ENCODE measurements around the gene RHOA.
"Not testable (repeated sequence)": the region's sequence is repeated elsewhere in the genome, so short reads cannot be mapped to it uniquely, and the experiment has no call there.

The RHOA gene

DNA sequence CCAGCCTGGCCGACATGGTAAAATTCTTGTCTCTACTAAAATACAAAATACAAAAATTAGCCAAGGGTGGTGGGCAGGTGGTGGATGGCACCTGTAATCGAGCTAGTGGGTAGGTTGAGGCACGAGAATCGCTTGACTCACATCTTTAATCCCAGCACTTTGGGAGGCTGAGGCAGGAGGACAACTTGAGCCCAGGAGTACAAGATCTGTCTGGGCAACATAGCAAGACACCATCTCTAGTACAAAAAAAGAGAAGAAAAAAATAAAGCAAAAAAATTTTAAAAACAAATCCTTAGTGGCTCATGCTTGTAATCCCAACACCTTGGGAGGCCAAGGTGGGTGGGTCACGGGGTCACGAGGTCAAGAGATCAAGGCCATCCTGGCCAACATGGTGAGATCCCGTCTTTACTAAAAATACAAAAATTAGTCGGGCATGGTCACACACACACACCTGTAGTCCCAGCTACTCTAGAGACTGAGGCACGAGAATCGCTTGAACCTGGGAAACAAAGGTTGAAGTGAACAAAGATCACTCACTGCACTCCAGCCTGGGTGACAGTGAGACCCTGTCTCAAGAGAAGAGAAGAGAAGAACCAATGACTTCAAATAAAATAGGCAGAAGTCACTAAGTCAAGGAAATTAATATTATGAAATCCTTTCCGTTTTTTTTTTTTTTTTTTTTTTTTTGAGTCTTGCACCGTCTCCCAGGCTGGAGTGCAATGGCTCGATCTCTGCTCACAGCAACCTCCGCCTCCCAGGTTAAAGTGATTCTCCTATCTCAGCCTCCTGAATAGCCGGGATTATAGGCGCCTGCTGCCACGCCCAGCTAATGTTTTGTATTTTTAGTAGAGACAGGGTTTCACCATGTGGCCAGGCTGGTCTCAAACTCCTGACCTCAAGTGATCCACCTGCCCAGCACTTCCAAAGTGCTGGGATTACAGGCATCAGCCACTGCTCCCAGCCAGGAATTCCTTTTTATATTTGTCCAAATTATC is 4.9 kb downstream of the RHOA start:
- no peak for DNase-seq (ENCODE audit: low spot score)
- POLR2A ChIA-PET (ENCODE audit: low non-redundant PET), result no interaction called here
- TF ChIP-seq, protein P1, sequence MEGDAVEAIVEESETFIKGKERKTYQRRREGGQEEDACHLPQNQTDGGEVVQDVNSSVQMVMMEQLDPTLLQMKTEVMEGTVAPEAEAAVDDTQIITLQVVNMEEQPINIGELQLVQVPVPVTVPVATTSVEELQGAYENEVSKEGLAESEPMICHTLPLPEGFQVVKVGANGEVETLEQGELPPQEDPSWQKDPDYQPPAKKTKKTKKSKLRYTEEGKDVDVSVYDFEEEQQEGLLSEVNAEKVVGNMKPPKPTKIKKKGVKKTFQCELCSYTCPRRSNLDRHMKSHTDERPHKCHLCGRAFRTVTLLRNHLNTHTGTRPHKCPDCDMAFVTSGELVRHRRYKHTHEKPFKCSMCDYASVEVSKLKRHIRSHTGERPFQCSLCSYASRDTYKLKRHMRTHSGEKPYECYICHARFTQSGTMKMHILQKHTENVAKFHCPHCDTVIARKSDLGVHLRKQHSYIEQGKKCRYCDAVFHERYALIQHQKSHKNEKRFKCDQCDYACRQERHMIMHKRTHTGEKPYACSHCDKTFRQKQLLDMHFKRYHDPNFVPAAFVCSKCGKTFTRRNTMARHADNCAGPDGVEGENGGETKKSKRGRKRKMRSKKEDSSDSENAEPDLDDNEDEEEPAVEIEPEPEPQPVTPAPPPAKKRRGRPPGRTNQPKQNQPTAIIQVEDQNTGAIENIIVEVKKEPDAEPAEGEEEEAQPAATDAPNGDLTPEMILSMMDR (conservative IDR thresholded peaks at IDR 0.05; ENCODE audit: low read depth), result no peak
- H3K27ac ChIP-seq, result peak overlapping the region; percentile 51
- CTCF ChIA-PET, result no interaction called here

DNA sequence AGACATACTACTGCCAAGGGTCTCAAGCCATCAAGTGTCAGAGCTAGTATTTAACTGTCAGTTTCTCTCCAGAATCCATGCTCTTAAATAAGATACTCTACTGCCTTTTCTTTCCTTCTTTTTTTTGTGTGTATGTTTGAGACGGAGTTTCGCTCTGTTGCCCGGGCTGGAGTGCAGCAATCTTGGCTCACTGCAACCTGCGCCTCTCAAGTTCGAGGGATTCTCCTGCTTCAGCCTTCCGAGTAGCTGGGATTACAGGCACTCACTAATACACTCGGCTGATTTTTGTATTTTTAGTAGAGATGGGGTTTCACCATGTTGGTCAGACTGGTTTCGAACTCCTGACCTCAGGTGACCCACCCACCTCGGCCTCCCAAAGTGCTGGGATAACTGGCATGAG is 6.2 kb downstream of the RHOA start:
- POLR2A ChIA-PET (ENCODE audit: low non-redundant PET); DNase-seq (ENCODE audit: low spot score); CTCF ChIA-PET: not testable (repeated sequence)
- peak overlapping the region; percentile 35; the same call in 1 of the 2 replicates for H3K27ac ChIP-seq

DNA sequence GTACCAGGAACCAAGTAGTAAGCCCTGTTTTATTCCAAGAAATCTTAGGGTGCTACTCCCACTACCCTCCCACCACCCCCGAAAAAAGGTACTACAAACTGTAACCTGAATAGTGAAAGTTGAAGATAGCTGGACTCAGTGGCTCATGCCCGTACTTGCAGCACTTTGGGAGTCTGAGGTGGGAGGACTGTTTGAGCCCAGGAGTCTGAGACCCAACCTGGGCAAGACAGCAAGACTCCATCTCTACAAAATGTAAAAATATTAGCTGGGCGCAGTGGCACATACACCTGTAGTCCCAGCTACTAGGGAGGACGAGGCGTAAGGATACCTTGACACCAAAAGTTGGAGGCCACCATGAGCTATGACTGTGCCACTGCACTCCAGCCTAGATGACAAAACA is 7.9 kb downstream of the RHOA start:
- ChIA-PET CTCF (no interaction called here), POLR2A (ENCODE audit: low non-redundant PET) (no interaction called here)
- TF ChIP-seq, protein P1 (conservative IDR thresholded peaks at IDR 0.05; ENCODE audit: low read depth), result no peak
- H3K27ac ChIP-seq, result no peak overlapping the region
- no peak for DNase-seq (ENCODE audit: low spot score)

DNA sequence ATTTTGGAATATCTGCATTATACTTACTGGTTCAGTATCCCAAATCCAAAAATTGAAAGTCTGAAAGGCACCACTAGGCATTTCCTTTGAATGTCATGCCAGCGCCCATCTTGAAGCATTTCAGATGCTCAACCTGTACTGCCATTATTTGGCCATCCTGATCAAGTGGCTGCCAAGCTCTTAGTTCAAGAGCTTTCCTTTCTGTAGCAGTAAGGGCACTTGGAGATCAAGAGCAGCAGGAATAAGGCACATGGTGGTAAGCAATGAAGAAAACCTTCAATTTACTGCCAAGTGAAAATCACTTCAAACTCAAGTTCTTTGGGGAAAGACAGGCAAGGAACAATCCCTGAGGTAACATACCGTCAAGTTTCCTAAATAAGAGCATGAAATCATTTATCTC is 10.0 kb downstream of the RHOA start:
- no peak for DNase-seq (ENCODE audit: low spot score)
- TF ChIP-seq, protein P1 (conservative IDR thresholded peaks at IDR 0.05; ENCODE audit: low read depth), result no peak
- ChIA-PET CTCF (no interaction called here), POLR2A (ENCODE audit: low non-redundant PET) (interaction anchor here (0.6 kb wide), 1 partner anchor 43 kb away, joined by 3 read pairs; no protein-coding TSS in a partner anchor)
- no peak overlapping the region for H3K27ac ChIP-seq

DNA sequence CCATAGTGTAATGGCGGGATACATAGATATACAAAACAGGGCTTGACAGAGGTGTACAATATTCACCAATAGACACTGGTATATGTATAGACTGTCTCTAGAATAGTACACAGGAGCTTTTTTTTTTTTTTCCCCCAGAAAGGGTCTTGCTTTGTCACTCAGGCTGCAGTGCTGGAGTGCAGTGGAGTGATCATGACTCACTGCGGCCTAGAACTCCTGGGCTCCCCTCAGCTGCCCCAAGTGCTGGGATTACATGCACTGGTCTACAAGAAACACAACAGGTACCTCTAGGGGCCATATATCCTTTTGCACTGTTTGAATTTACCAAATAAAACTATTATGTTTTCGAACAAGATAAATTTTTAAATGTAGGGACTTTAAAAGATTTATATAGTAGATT is 12.3 kb downstream of the RHOA start:
- CTCF ChIA-PET, result interaction anchor here (0.5 kb wide), 2 partner anchors 51 to 106 kb away, joined by 7 to 9 read pairs; no protein-coding TSS in a partner anchor
- POLR2A ChIA-PET (ENCODE audit: low non-redundant PET), result no interaction called here
- no peak overlapping the region for H3K27ac ChIP-seq
- no peak for DNase-seq (ENCODE audit: low spot score)
- TF ChIP-seq, protein P1 (conservative IDR thresholded peaks at IDR 0.05; ENCODE audit: low read depth), result no peak

DNA sequence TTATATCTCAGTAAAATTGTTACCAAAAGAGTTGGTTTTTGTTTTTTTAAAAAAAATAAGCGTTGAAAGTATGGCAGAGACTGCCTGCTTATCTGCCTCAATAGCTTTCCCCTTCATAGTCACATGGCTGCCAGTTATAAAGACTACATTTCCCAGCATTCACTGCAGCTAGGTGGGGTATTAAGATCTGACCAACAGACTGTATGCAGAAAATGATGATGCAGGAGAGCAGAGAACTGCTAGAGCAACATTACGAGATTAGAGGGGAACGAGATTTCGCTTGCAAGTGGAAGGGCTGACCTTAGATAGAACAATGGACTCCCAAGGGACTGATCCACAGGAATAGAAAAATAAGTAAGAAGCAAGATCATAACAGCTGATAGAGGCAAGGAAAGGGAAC is 14.3 kb downstream of the RHOA start:
- H3K27ac ChIP-seq, result no peak overlapping the region
- TF ChIP-seq, protein P1 (conservative IDR thresholded peaks at IDR 0.05; ENCODE audit: low read depth), result no peak
- ChIA-PET CTCF (no interaction called here), POLR2A (ENCODE audit: low non-redundant PET) (interaction anchor here (0.6 to 0.7 kb wide), 2 partner anchors 10 to 670 kb away, joined by 6 to 9 read pairs; no protein-coding TSS in a partner anchor)
- DNase-seq (ENCODE audit: low spot score), result no peak

DNA sequence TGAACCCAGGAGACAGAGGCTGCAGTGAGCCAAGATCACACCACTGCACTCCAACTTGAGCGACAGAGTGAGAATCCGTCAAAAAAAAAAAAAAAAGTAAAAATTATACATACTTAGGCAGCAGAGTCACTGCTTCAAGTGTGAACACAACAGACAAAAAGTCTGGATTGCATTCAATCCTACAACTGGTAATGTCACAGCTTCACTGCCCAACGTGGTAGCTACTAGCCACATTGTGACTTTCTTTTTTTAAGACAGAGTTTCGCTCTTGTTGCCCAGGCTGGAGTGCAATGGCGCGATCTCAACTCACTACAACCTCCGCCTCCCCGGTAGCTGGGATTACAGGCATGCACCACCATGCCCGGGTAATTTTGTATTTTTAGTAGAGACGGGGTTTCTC is 20.5 kb downstream of the RHOA start:
- POLR2A ChIA-PET (ENCODE audit: low non-redundant PET), result interaction anchor here (0.7 kb wide), 1 partner anchor 16 kb away, joined by 5 read pairs; no protein-coding TSS in a partner anchor
- H3K27ac ChIP-seq; CTCF ChIA-PET; DNase-seq (ENCODE audit: low spot score): not testable (repeated sequence)
